Fibroblast of mammary gland (primary cell): ENCODE data around the gene DGCR8.
A peak's percentile ranks its signal among the peaks of the same experiment; 100 is the strongest.

Experiments used
- DNase-seq: peaks from one replicate; pipeline ENCODE4 v3.0.0-alpha.2; 2010; ENCODE audit warnings: low read depth
- H3K4me3 ChIP-seq: 2 replicates; pipeline ENCODE4 v1.5.1; 2011; ENCODE audit warnings: low read depth, mild to moderate bottlenecking, low read length, moderate library complexity; ENCODE audit not compliant: control insufficient read depth
- TF ChIP-seq, protein P1 (sequence below): conservative IDR thresholded peaks from 2 replicates; pipeline ENCODE4 v1.5.1; 2011; ENCODE audit warnings: low read depth, low read length, inconsistent platforms; ENCODE audit not compliant: control insufficient read depth, insufficient read depth

Gene DGCR8

DNA sequence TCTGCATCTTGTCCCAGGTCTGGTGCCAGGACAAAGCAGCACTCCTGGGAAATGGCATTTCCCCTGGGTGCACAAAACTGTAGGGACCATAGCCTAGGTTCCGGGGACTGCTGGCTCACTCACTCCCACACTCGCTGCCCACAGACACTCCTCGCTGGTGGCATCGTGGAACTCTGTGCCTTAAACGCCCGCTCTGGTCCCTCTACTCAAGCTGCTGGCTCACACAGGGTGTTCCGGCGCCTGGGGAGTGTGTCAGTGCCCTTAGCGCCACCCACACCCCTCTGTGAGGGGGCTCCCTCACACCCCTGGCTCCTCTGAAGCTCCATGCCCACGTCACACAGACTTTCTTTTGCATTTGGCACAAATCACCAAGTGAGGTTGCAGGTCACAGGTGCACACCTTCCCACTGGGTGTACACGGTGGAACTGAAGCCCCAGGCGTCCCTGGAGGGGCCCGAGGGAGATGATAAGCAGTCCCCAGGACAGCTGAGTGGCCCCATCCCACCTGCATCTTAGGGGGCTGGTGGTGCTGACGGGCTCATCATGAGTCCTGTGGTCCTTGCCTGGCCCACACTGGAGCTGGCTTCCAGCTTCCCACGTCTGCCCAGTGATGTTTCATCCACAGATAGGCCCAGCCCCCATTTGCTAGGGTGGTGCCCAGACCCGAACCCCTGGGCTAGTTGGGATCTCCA, 23.2 kb upstream of the DGCR8 start:
- no peak for DNase-seq

GRCh38 chr22:20057596-20058268, 22.3 kb upstream of the DGCR8 start:
- H3K4me3 ChIP-seq, result no peak overlapping the region
- TF ChIP-seq, protein P1, sequence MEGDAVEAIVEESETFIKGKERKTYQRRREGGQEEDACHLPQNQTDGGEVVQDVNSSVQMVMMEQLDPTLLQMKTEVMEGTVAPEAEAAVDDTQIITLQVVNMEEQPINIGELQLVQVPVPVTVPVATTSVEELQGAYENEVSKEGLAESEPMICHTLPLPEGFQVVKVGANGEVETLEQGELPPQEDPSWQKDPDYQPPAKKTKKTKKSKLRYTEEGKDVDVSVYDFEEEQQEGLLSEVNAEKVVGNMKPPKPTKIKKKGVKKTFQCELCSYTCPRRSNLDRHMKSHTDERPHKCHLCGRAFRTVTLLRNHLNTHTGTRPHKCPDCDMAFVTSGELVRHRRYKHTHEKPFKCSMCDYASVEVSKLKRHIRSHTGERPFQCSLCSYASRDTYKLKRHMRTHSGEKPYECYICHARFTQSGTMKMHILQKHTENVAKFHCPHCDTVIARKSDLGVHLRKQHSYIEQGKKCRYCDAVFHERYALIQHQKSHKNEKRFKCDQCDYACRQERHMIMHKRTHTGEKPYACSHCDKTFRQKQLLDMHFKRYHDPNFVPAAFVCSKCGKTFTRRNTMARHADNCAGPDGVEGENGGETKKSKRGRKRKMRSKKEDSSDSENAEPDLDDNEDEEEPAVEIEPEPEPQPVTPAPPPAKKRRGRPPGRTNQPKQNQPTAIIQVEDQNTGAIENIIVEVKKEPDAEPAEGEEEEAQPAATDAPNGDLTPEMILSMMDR, result no peak
- DNase-seq, result no peak

More for the DNA sequence above, 23.2 kb upstream of the DGCR8 start:
- TF ChIP-seq, protein P1, result no peak
- H3K4me3 ChIP-seq, result no peak overlapping the region

GRCh38 chr22:20058989-20059770, 20.9 kb upstream of the DGCR8 start:
- TF ChIP-seq, protein P1, result no peak
- H3K4me3 ChIP-seq, result no peak overlapping the region
- no peak for DNase-seq

DNA sequence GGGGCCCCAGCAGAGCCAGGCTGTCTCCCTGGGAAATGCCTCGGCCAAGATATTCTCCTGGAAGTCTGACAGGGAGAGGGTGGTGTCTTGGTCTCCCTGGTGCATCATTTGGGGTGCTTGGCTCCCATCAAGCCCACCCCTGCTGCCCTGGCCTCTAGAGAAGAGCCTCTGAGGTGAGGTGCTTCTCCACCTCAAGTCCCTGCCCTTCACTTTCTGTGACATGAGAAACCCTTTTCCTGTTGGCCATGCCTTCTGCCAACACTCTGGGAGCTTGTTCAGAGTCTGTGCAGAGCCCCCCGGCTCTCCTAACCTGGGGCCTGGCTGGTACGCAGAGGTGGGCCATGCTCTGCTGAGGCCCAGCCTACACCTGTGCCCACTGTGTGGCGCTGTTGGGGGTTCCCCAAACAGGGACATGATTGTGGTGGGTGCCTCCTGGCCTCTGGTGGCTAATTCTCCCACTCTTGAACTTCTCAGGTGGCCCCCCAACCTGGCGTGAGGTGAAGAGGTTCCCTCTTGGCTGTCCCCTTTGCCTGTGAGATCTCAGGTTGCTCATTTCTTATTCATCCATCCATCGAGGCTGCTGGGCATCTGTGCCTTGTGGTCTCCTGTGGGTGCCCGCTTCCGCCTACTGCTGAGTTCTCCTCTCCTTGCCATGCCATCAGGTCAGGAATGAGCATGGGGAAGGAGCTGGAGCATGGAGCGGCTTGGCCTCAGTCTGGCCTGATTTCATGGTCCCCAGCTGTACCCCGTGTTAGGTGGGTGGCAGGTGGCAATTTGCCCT, 19.2 kb upstream of the DGCR8 start:
- no peak overlapping the region for H3K4me3 ChIP-seq
- DNase-seq, result no peak
- TF ChIP-seq, protein P1, result no peak

GRCh38 chr22:20061481-20061861, 18.6 kb upstream of the DGCR8 start:
- TF ChIP-seq, protein P1, result no peak
- peak; percentile 57 for DNase-seq
- H3K4me3 ChIP-seq, result no peak overlapping the region

- no peak overlapping the region for H3K4me3 ChIP-seq
- DNase-seq, result no peak
- TF ChIP-seq, protein P1, result no peak
Observed at GRCh38 chr22:20062043-20062765, 17.8 kb upstream of the DGCR8 start.
